NCI-H2081 treated with DMSO at 0.1 percent for 48 hours (cell line): ENCODE data around the gene PGAP3.

ENCODE experiments used
- DNase-seq: peaks from one replicate; lab custom pipeline; 2025; lab: John Stamatoyannopoulos, UW

Gene PGAP3

DNA sequence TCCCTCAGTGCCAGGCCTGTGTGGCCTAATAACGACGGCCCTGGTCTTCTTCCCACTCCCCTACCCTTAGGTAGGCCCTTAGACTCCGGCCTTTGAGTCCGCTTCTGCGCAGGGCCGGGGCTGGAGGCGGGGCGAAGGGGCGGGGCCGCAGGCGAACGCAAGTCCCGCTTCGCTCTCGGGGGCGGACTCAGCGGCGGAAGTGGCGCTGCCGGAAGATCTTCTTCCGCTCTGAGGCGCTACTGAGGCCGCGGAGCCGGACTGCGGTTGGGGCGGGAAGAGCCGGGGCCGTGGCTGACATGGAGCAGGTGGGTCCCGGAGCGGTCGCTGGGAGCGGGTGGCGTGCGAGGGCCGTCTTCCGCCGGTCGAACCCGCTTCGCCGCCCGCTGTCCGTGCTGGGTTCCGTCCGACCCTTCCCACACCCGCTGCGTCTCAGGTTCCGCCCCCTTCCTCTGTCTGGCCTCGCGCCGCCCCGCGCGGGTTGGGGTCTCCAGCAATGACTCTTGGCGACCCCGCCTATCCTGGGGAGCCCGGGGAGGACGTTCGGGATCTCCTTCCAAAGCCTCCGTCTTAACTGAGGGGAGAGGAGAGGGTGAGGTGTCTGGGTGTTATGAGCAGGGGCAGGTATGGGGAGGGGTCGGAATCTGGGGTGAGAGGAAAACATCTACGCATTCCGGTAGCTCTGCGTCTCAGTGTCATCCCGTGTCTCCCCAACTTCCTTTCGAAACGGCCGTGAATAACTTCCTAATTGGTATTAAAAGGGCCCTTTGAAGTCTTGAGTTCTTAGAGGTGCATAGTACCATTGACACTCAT is 50.7 kb downstream of the PGAP3 start, which contains the start of gene STARD3:
STARD3 (plus strand) TSS at position 218 of the 810 bp plus-strand sequence. CDS start 16,388 bp downstream, outside the sequence.
- peak; percentile 52 for DNase-seq

DNA sequence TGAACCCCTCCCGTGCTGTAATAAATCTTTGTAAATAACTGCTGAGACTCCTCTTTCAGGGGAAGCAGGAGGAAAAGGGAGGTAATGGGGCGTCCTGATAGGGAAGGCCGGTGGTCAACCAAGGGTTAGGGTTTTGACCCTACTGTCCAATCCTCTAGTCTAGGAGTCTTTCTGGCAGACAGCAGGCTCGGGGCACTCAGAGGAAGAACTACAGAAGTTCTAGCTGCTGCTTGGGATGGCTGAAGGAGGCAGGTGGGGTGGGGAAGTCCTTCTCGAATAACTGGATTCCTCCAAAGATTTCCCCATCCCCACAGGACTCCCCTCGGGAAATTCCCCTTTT is 51.3 kb downstream of the PGAP3 start:
- no peak for DNase-seq

- DNase-seq = no peak
Measured at GRCh38 chr17:39635614-39636176, 52.2 kb downstream of the PGAP3 start.

GRCh38 chr17:39634384-39634871 is 53.4 kb downstream of the PGAP3 start:
- DNase-seq = no peak

DNA sequence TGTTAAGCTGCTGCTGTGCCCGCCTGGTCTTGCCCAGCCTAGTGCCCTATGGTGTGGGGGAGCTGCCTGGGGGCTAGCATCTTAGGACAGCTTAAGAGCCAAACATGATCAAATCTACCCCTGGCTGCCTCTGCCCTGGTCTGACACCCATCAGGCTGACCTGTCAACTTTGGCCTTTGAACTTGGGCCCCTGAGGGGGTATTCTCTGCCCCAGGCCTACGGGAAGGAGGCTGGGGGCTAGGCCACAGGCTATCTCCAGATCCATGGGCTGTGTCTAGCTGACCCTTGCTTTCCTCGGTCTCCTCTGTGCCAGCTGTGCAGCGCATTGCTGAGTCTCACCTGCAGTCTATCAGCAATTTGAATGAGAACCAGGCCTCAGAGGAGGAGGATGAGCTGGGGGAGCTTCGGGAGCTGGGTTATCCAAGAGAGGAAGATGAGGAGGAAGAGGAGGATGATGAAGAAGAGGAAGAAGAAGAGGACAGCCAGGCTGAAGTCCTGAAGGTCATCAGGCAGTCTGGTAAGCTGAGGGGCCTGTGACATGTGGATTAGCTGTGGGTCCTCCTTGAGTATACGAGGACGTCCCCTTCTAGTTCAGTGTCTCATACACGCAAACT is 54.2 kb downstream of the PGAP3 start:
- DNase-seq = no peak

DNA sequence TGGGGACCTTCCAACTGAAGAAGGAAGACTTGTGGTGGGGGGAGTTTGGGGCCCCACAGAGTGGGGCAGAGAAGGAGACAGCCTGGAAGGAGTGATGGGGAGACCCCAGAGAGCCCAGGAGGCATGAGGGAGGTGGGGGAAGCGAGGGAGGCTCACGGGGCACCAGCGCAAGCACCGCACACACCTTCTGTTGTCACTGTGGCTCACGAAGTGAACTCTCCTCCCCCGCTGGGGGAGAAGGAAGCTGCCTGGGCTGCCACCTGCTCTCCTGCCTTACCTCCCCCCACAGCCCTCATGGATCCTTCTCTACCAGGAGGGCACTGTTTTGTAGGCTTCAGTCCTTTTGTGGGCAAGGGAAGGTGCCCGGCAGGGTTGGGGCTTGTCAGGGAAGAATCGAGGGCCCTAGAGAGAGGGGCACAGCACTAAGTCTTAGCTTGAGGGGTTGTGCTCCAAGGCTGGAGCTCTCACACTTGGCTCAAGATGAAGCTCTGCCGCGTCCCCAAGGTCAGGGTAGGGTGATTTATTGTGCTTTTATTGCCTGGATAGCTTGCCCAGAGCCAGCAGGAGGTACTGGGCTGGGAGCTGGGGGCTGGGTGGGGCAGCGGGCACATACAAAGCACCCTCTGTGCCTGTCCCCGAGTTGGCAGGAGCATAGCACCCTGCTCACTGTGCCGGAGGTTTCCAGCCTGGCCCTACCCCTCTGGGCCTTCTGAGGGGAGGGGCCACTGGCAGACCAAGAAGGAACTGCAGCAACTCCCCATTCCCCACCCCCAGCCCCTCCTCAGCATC is 55.5 kb downstream of the PGAP3 start:
- no peak for DNase-seq

GRCh38 chr17:39631403-39631802 is 56.5 kb downstream of the PGAP3 start:
- DNase-seq = no peak

- no peak for DNase-seq
Measured at GRCh38 chr17:39629898-39630297, 58.0 kb downstream of the PGAP3 start.

DNA sequence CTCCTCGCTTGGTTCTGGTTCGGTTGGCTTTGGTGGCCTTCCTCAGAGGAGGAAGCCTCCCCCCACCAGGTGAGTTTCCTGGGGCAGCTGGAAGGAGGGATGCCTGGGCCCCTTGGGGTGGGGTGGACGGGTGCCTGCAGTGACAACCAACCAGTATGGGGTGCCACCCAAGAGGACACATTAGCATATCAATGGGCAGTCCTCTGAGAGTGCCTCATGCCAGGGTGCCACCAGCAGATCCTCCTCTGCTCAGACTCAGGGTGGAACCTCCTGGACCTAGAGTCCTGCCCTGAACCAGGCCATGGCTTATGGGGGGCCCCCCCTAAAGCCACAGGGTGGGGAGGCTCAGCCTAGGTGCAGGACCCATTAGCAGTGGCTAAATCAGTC is 58.4 kb downstream of the PGAP3 start:
- DNase-seq = no peak

- no peak for DNase-seq
Measured at GRCh38 chr17:39628655-39629493, 59.0 kb downstream of the PGAP3 start.

- DNase-seq = no peak
Measured at GRCh38 chr17:39627712-39628516, 59.9 kb downstream of the PGAP3 start.

- DNase-seq = no peak
Measured at GRCh38 chr17:39627047-39627711, 60.7 kb downstream of the PGAP3 start.

DNA sequence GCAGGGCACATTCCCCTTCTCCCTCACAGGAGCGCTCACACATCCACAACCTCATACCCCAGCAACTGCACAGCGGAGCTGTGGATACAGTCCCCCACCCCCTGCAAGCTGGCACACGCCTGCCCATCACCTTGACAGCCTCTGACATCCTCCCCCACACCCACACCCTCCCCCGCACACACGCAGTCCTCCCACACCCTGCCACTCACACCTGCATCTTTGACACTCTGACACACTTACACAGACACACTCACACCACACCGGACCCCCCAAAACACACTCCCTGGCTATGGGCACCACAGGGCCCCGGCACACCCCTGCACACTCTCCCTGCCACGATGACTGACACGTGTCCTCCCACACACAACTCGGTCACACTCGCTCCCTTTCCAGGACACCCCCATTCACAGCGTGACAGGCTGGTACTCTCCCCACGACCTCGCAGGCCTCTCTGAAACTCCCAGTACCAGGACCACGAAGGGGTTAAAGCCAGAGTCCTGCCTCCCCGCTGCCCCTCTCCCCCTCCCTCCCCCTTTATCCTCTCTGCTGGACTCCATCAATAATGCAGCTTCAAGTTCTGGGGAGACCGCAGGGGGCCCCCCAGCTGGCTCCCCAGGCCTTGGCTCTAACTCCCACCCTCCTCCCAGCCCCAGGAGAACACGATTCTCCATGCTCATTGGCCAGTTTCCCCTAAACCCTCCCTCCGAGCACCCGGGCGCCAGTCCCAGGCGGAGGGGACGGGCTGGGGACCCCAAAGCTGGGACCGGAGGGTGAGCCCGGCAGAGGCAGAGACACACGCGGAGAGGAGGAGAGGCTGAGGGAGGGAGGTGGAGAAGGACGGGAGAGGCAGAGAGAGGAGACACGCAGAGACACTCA is 61.4 kb downstream of the PGAP3 start, which contains the start of gene PPP1R1B:
PPP1R1B (plus strand) TSS at position 782 of the 876 bp plus-strand sequence. CDS start 441 bp downstream, outside the sequence.
- DNase-seq = no peak

DNA sequence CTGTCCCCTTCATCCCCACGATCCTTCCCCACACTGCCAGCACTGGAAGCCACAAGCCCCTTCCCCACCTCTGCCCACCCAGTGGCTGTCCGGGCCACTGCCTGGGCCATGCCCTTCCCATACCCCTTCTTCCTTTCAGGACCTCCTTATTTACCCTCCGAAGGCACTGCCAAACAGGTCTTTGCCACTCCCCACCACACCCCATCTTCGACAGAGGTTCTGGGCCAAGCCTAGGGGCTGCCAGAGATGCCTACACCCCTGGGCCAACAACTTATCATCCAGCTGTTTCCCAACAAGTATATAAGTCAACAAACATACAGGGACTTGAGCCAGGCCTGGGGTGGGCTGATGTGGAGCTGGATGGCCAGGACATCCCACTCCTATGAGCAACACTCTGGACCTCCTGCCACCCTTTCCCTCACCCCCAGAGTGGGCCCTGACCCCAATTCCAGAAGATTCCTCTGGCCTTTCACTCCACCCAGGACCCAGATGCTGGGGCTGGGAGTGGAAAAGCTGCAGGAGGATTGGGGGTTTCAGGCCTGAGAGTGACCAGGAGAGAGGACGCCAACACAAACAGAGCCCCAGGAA is 62.6 kb downstream of the PGAP3 start:
- DNase-seq = no peak

DNA sequence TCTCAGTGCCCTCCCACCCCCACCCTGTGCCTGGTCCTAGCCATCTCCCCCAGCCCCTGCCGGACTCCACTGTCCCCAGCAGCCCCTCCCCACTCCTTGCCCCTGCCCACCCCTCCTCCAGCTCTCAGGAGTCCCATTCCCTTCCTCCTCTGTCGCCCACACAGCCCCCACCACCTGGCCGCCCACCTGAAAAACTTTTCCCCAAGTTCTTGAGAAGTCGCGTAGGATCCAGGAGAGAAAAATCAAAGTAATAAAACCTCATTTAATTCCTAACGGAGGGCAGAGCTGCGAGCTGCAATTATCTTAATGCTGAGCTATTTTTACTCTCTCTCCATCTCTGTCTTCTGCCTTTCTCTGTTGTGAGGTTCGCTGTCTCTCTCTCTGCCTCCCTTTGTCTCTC is 63.5 kb downstream of the PGAP3 start:
- DNase-seq = no peak

GRCh38 chr17:39623356-39623950 is 64.4 kb downstream of the PGAP3 start:
- DNase-seq = no peak

- DNase-seq = no peak
Measured at GRCh38 chr17:39622380-39623006, 65.4 kb downstream of the PGAP3 start.
